ENCODE results near the gene GCSAML.
"Not testable (repeated sequence)": the region's sequence is repeated elsewhere in the genome, so short reads cannot be mapped to it uniquely, and the experiment has no call there.

GCSAML gene

DNA sequence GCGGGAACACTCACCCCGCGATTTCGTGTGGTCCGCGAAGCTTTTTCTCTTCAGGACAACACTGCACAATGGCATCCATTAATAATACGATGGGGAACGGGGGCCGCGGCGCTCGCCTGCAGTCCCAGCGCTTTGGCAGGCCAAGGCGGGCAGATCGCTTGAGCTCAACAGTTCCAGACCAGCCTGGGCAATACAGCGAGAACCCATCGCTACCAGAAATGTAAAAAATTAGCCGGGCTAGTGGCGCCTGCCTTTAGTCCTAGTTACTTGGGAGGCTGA lies 30.4 kb upstream of the GCSAML start:
- Histone ChIP-seq H3K9ac (ENCODE audit: low read depth, low read length, poor library complexity) (no peak overlapping the region), H3K27me3 (ENCODE audit: control insufficient read depth in 3 of 3, insufficient read depth in 3 of 3, low read depth in 1 of 3, low read length in 3 of 3) (no peaks in the 10 kb centered on the region), H3K4ac (ENCODE audit: low read length) (no peak overlapping the region), H3K36me3 (replicated peaks in 1 of 2; ENCODE audit: control insufficient read depth in 2 of 2, insufficient read depth in 2 of 2, low read length in 2 of 2) (no peaks in the 10 kb centered on the region), H3K27ac (replicated peaks; ENCODE audit: low read length) (no peak overlapping the region), H3K4me2 (ENCODE audit: insufficient read depth, low read length, poor library complexity, severe bottlenecking) (no peak overlapping the region), H4K91ac (ENCODE audit: low read depth, low read length, poor library complexity) (no peak overlapping the region), H2AK5ac (ENCODE audit: low read depth, low read length) (no peak overlapping the region), H3K23ac (ENCODE audit: low read depth, low read length, poor library complexity) (no peak overlapping the region), H2BK120ac (ENCODE audit: low read depth, low read length) (no peak overlapping the region), H2BK12ac (ENCODE audit: low read length) (no peak overlapping the region), H2AFZ (ENCODE audit: low read length) (no peak overlapping the region), H3K14ac (ENCODE audit: low read length) (no peak overlapping the region), H3K18ac (ENCODE audit: low read length) (no peak overlapping the region), H3K4me3 (ENCODE audit: low read length in 2 of 2) (no peak overlapping the region), H4K8ac (ENCODE audit: low read depth, low read length) (no peak overlapping the region), H3K9me3 (replicated peaks in 1 of 2; ENCODE audit: control insufficient read depth in 2 of 2, insufficient read depth in 1 of 2, low read depth in 1 of 2, low read length in 2 of 2) (peaks cover 0 to 3% of the 10 kb centered on the region in 2 donors), H3K79me1 (ENCODE audit: low read depth, low read length) (no peaks in the 10 kb centered on the region), H2BK5ac (ENCODE audit: low read length) (peak overlapping the region; percentile 66), H2BK15ac (ENCODE audit: low read length) (peak overlapping the region; percentile 17), H3K4me1 (ENCODE audit: control insufficient read depth in 2 of 2, insufficient read depth in 1 of 2, low read depth in 1 of 2, low read length in 2 of 2) (no peaks in the 10 kb centered on the region)
- WGBS, 2 donors (ENCODE audit: extremely low coverage in 2 of 2, insufficient read length in 2 of 2, insufficient replicate concordance in 1 of 2): no CpG with 5 or more reads among the region's 19 CpGs
- no peak for DNase-seq (ENCODE audit: low spot score)

DNA sequence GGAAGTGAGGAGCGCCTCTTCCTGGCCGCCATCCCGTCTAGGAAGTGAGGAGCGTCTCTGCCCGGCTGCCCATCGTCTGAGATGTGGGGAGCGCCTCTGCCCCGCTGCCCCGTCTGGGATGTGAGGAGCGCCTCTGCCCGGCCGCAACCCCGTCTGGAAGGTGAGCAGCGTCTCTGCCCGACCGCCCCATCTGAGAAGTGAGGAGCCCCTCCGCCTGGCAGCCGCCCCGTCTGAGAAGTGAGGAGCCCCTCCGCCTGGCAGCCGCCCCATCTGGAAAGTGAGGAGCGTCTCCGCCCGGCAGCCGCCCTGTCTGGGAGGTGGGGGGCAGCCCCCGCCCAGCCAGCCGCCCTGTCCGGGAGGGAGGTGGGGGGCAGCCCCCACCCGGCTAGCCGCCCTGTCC lies 27.0 kb upstream of the GCSAML start:
- H3K9me3 ChIP-seq (replicated peaks in 1 of 2; ENCODE audit: control insufficient read depth in 2 of 2, insufficient read depth in 1 of 2, low read depth in 1 of 2, low read length in 2 of 2); H3K9ac ChIP-seq (ENCODE audit: low read depth, low read length, poor library complexity); H3K23ac ChIP-seq (ENCODE audit: low read depth, low read length, poor library complexity); H3K27ac ChIP-seq (replicated peaks; ENCODE audit: low read length); H3K18ac ChIP-seq (ENCODE audit: low read length); H3K14ac ChIP-seq (ENCODE audit: low read length); H2AK5ac ChIP-seq (ENCODE audit: low read depth, low read length); H3K4ac ChIP-seq (ENCODE audit: low read length); H3K27me3 ChIP-seq (ENCODE audit: control insufficient read depth in 3 of 3, insufficient read depth in 3 of 3, low read depth in 1 of 3, low read length in 3 of 3); DNase-seq (ENCODE audit: low spot score); H4K91ac ChIP-seq (ENCODE audit: low read depth, low read length, poor library complexity); H2AFZ ChIP-seq (ENCODE audit: low read length); H2BK5ac ChIP-seq (ENCODE audit: low read length); H2BK12ac ChIP-seq (ENCODE audit: low read length); H3K36me3 ChIP-seq (replicated peaks in 1 of 2; ENCODE audit: control insufficient read depth in 2 of 2, insufficient read depth in 2 of 2, low read length in 2 of 2); H3K4me1 ChIP-seq (ENCODE audit: control insufficient read depth in 2 of 2, insufficient read depth in 1 of 2, low read depth in 1 of 2, low read length in 2 of 2); H2BK120ac ChIP-seq (ENCODE audit: low read depth, low read length); H3K4me3 ChIP-seq (ENCODE audit: low read length in 2 of 2); H2BK15ac ChIP-seq (ENCODE audit: low read length); H3K4me2 ChIP-seq (ENCODE audit: insufficient read depth, low read length, poor library complexity, severe bottlenecking); H4K8ac ChIP-seq (ENCODE audit: low read depth, low read length); H3K79me1 ChIP-seq (ENCODE audit: low read depth, low read length): not testable (repeated sequence)
- no CpG with 5 or more reads among the region's 30 CpGs for WGBS, 2 donors (ENCODE audit: extremely low coverage in 2 of 2, insufficient read length in 2 of 2, insufficient replicate concordance in 1 of 2)

- Histone ChIP-seq H3K9me3 (replicated peaks in 1 of 2; ENCODE audit: control insufficient read depth in 2 of 2, insufficient read depth in 1 of 2, low read depth in 1 of 2, low read length in 2 of 2) (peaks cover 0 to 2% of the 10 kb centered on the region in 2 donors), H3K4me3 (ENCODE audit: low read length in 2 of 2) (no peak overlapping the region), H3K27me3 (ENCODE audit: control insufficient read depth in 3 of 3, insufficient read depth in 3 of 3, low read depth in 1 of 3, low read length in 3 of 3) (no peaks in the 10 kb centered on the region), H2BK120ac (ENCODE audit: low read depth, low read length) (no peak overlapping the region), H4K91ac (ENCODE audit: low read depth, low read length, poor library complexity) (no peak overlapping the region), H3K4me2 (ENCODE audit: insufficient read depth, low read length, poor library complexity, severe bottlenecking) (no peak overlapping the region), H3K23ac (ENCODE audit: low read depth, low read length, poor library complexity) (no peak overlapping the region), H3K4me1 (ENCODE audit: control insufficient read depth in 2 of 2, insufficient read depth in 1 of 2, low read depth in 1 of 2, low read length in 2 of 2) (no peaks in the 10 kb centered on the region), H2BK12ac (ENCODE audit: low read length) (no peak overlapping the region), H3K36me3 (replicated peaks in 1 of 2; ENCODE audit: control insufficient read depth in 2 of 2, insufficient read depth in 2 of 2, low read length in 2 of 2) (no peaks in the 10 kb centered on the region), H3K79me1 (ENCODE audit: low read depth, low read length) (no peaks in the 10 kb centered on the region), H2BK5ac (ENCODE audit: low read length) (no peak overlapping the region), H3K18ac (ENCODE audit: low read length) (no peak overlapping the region), H3K9ac (ENCODE audit: low read depth, low read length, poor library complexity) (no peak overlapping the region), H3K14ac (ENCODE audit: low read length) (no peak overlapping the region), H3K27ac (replicated peaks; ENCODE audit: low read length) (no peak overlapping the region), H2AFZ (ENCODE audit: low read length) (no peak overlapping the region), H2AK5ac (ENCODE audit: low read depth, low read length) (no peak overlapping the region), H3K4ac (ENCODE audit: low read length) (no peak overlapping the region), H2BK15ac (ENCODE audit: low read length) (no peak overlapping the region), H4K8ac (ENCODE audit: low read depth, low read length) (no peak overlapping the region)
- DNase-seq (ENCODE audit: low spot score): no peak
- no CpG with 5 or more reads among the region's 2 CpGs for WGBS, 2 donors (ENCODE audit: extremely low coverage in 2 of 2, insufficient read length in 2 of 2, insufficient replicate concordance in 1 of 2)
These were observed 20.0 kb upstream of the GCSAML start for GRCh38 chr1:247528812-247529474.

DNA sequence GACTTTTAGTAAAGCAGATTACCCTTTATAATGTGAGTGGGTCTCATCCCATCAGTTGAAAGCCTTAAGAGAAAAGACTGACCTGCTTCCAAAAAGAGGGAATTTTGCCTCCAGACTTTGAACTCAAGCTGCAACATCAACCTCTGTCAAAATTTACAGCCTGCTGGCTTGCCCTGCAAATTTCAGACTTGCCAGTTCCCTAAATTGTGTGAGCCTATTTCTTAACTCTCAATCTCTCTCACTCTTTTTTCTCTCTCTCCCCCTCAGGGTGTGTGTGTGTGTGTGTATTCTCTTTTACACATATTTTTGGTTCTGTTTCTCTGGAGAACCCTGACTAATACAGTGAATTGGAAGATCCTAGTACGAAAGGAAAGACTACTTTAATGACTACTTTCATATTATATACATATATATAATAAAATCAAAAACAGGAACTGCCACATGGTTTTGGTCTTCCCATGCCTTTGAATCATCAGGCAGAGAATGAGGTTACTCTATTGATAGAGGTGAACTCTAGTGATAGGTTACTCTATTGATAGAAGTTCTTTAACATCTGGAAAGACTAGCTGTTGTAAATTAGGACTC lies 19.1 kb upstream of the GCSAML start:
- H3K27ac ChIP-seq (replicated peaks; ENCODE audit: low read length): no peak overlapping the region
- no peak overlapping the region for H3K4ac ChIP-seq (ENCODE audit: low read length)
- H2BK120ac ChIP-seq (ENCODE audit: low read depth, low read length): no peak overlapping the region
- no peak overlapping the region for H4K8ac ChIP-seq (ENCODE audit: low read depth, low read length)
- no peak overlapping the region for H4K91ac ChIP-seq (ENCODE audit: low read depth, low read length, poor library complexity)
- no peak overlapping the region for H2BK5ac ChIP-seq (ENCODE audit: low read length)
- no peak overlapping the region for H3K9ac ChIP-seq (ENCODE audit: low read depth, low read length, poor library complexity)
- no peak overlapping the region for H2BK12ac ChIP-seq (ENCODE audit: low read length)
- H2BK15ac ChIP-seq (ENCODE audit: low read length): no peak overlapping the region
- H3K4me2 ChIP-seq (ENCODE audit: insufficient read depth, low read length, poor library complexity, severe bottlenecking): no peak overlapping the region
- no peaks in the 10 kb centered on the region for H3K4me1 ChIP-seq (ENCODE audit: control insufficient read depth in 2 of 2, insufficient read depth in 1 of 2, low read depth in 1 of 2, low read length in 2 of 2)
- H2AK5ac ChIP-seq (ENCODE audit: low read depth, low read length): no peak overlapping the region
- H3K9me3 ChIP-seq (replicated peaks in 1 of 2; ENCODE audit: control insufficient read depth in 2 of 2, insufficient read depth in 1 of 2, low read depth in 1 of 2, low read length in 2 of 2): no peaks in the 10 kb centered on the region
- H3K14ac ChIP-seq (ENCODE audit: low read length): no peak overlapping the region
- no peak overlapping the region for H3K23ac ChIP-seq (ENCODE audit: low read depth, low read length, poor library complexity)
- no peak for DNase-seq (ENCODE audit: low spot score)
- no peak overlapping the region for H3K18ac ChIP-seq (ENCODE audit: low read length)
- no peak overlapping the region for H3K4me3 ChIP-seq (ENCODE audit: low read length in 2 of 2)
- no peaks in the 10 kb centered on the region for H3K79me1 ChIP-seq (ENCODE audit: low read depth, low read length)
- no peak overlapping the region for H2AFZ ChIP-seq (ENCODE audit: low read length)
- WGBS, 2 donors (ENCODE audit: extremely low coverage in 2 of 2, insufficient read length in 2 of 2, insufficient replicate concordance in 1 of 2): no CpG with 5 or more reads among the region's 1 CpG
- no peaks in the 10 kb centered on the region for H3K27me3 ChIP-seq (ENCODE audit: control insufficient read depth in 3 of 3, insufficient read depth in 3 of 3, low read depth in 1 of 3, low read length in 3 of 3)
- H3K36me3 ChIP-seq (replicated peaks in 1 of 2; ENCODE audit: control insufficient read depth in 2 of 2, insufficient read depth in 2 of 2, low read length in 2 of 2): no peaks in the 10 kb centered on the region

Measured in neuronal stem cell (in vitro differentiated cells).